ENCODE data around the gene DPYSL5. TPM values are rescaled to one million over a fixed set of nuclear protein-coding genes. Genes with fewer than 3 reads are reported as not detected.
A peak's percentile ranks its signal among the peaks of the same experiment; 100 is the strongest.

DPYSL5 gene
- total and polyA plus RNA-seq, 2 of the 13 experiments (the other 11 are each of a cell fraction or from before 2014, with no cell fraction given), result 0.15 TPM; not detected in 1

- BruUV-seq (replicated peaks), result no TSS peak
- intact Hi-C loops (cut with micrococcal nuclease; ENCODE audit: unreplicated experiment) (no loop called here), in situ Hi-C loops (cut with HindIII; ENCODE audit: extremely low pct_ligation_motif_present, low pct_unique_long_range_greater_than_20kb) (no loop called here)
- TF ChIP-seq ZFX (CRISPR knock-in tag; IDR thresholded peaks at IDR 0.05; ENCODE audit: low read depth), result peak; percentile 70
- no peak for TF ChIP-seq ZNF343 (CRISPR knock-in tag; IDR thresholded peaks at IDR 0.05)
- no peak for TF ChIP-seq ZNF10 (CRISPR knock-in tag; IDR thresholded peaks at IDR 0.05; ENCODE audit: borderline replicate concordance, low read depth)
- TF ChIP-seq, protein P1, sequence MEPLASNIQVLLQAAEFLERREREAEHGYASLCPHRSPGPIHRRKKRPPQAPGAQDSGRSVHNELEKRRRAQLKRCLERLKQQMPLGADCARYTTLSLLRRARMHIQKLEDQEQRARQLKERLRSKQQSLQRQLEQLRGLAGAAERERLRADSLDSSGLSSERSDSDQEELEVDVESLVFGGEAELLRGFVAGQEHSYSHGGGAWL (CRISPR knock-in tag; IDR thresholded peaks at IDR 0.05), result no peak
- no peak for TF ChIP-seq ZNF703 (CRISPR knock-in tag; IDR thresholded peaks at IDR 0.05; ENCODE audit: borderline replicate concordance)
- TF ChIP-seq NFAT5 (CRISPR knock-in tag; IDR thresholded peaks at IDR 0.05), result no peak
- TF ChIP-seq, protein P2, sequence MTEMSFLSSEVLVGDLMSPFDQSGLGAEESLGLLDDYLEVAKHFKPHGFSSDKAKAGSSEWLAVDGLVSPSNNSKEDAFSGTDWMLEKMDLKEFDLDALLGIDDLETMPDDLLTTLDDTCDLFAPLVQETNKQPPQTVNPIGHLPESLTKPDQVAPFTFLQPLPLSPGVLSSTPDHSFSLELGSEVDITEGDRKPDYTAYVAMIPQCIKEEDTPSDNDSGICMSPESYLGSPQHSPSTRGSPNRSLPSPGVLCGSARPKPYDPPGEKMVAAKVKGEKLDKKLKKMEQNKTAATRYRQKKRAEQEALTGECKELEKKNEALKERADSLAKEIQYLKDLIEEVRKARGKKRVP (CRISPR knock-in tag; IDR thresholded peaks at IDR 0.05), result no peak
- no peak for TF ChIP-seq MYC (CRISPR knock-in tag; IDR thresholded peaks at IDR 0.05; ENCODE audit: borderline replicate concordance)
- no peak for TF ChIP-seq U2AF1 (optimal IDR thresholded peaks at IDR 0.05; ENCODE audit: low read depth, low read length)
- no peak for TF ChIP-seq ZNF883 (CRISPR knock-in tag; IDR thresholded peaks at IDR 0.05; ENCODE audit: not compliant biosample characterization)
- no peak for TF ChIP-seq CBX1 (IDR thresholded peaks at IDR 0.05; ENCODE audit: low read depth)
- TF ChIP-seq ZNF331 (CRISPR knock-in tag; IDR thresholded peaks at IDR 0.05), result no peak
- no peak for TF ChIP-seq ZSCAN21 (CRISPR knock-in tag; IDR thresholded peaks at IDR 0.05; ENCODE audit: borderline replicate concordance)
- no peak for TF ChIP-seq POGK (CRISPR knock-in tag; conservative IDR thresholded peaks at IDR 0.05)
- TF ChIP-seq CAMTA2 (CRISPR knock-in tag; IDR thresholded peaks at IDR 0.05; ENCODE audit: borderline replicate concordance), result no peak
- TF ChIP-seq FOXA3 (CRISPR knock-in tag; IDR thresholded peaks at IDR 0.05), result peak; percentile 63
Observed at GRCh38 chr2:26982102-26982742, 134.3 kb downstream of the DPYSL5 start.

More at GRCh38 chr2:26982102-26982742, 134.3 kb downstream of the DPYSL5 start:
- Histone ChIP-seq H3K4me2 (ENCODE audit: low read depth, low read length) (peak overlapping the region; percentile 61), H3K27me3 (ENCODE audit: control insufficient read depth in 1 of 2, insufficient read depth in 2 of 2, low read length in 2 of 2) (no peaks in the 10 kb centered on the region), H4K20me1 (ENCODE audit: insufficient read depth, low read length) (no peaks in the 10 kb centered on the region), H3K4me1 (ENCODE audit: insufficient read depth, low read length) (peaks cover 14% of the 10 kb centered on the region), H3K27ac (ENCODE audit: extremely low read length, insufficient read depth, low read length) (no peak overlapping the region), H3K9me3 (ENCODE audit: low read length) (no peaks in the 10 kb centered on the region), H3K4me3 (replicated peaks in 1 of 3; ENCODE audit: insufficient read depth in 1 of 3, low read depth in 2 of 3, low read length in 3 of 3) (no peak overlapping the region; a peak in 1 of 6 replicates), H3K9ac (ENCODE audit: insufficient read depth, low read depth, low read length) (no peak overlapping the region; the same call in 1 of the 2 replicates), H3K79me2 (ENCODE audit: insufficient read depth, low read length) (no peaks in the 10 kb centered on the region), H2AFZ (ENCODE audit: low read length) (peak overlapping the region; percentile 33), H3K36me3 (replicated peaks in 1 of 2; ENCODE audit: control insufficient read depth in 1 of 2, insufficient read depth in 2 of 2, low read length in 2 of 2) (no peaks in the 10 kb centered on the region)
- POLR2A ChIA-PET, result interaction anchor here (1.1 kb wide), 1 partner anchor 9 kb away, joined by 3 read pairs; no protein-coding TSS in a partner anchor
- peak; percentile 99 for ATAC-seq
- CTCF ChIA-PET (ENCODE audit: low intra/inter-chr PET ratio, low total read pairs), result no interaction called here
- peak; percentile 78 for DNase-seq (ENCODE audit: low spot score)
- WGBS (ENCODE audit: low lambda C conversion rate), result 0% methylated on average over 2 of the region's 2 CpGs
- peak; percentile 95 for FAIRE-seq

Measured in HepG2 (cell line).